ENCODE measurements around the gene CYSLTR2.

Gene CYSLTR2

GRCh38 chr13:48630291-48630690, 23.4 kb upstream of the CYSLTR2 start:
- Histone ChIP-seq H3K27me3 (ENCODE audit: control insufficient read depth, insufficient read depth, low read length) (no peaks in the 10 kb centered on the region), H3K4me1 (no peaks in the 10 kb centered on the region), H3K4me2 (ENCODE audit: low read length) (no peak overlapping the region), H3K4me3 (ENCODE audit: low read depth, low read length) (no peak overlapping the region), H3K9ac (no peak overlapping the region), H3K36me3 (ENCODE audit: control insufficient read depth, insufficient read depth, low read length) (no peaks in the 10 kb centered on the region), H3K9me3 (ENCODE audit: control insufficient read depth, low read length) (no peaks in the 10 kb centered on the region), H2AFZ (no peak overlapping the region), H3K79me2 (no peaks in the 10 kb centered on the region), H3K27ac (no peak overlapping the region)
- no peak for TF ChIP-seq CTCF (IDR thresholded peaks at IDR 0.05)

GRCh38 chr13:48630773-48631172, 23.0 kb upstream of the CYSLTR2 start:
- no peak for TF ChIP-seq CTCF (IDR thresholded peaks at IDR 0.05)
- H3K9ac ChIP-seq, result no peak overlapping the region
- no peaks in the 10 kb centered on the region for H3K4me1 ChIP-seq
- no peaks in the 10 kb centered on the region for H3K79me2 ChIP-seq
- no peak overlapping the region for H3K4me2 ChIP-seq (ENCODE audit: low read length)
- H3K36me3 ChIP-seq (ENCODE audit: control insufficient read depth, insufficient read depth, low read length), result no peaks in the 10 kb centered on the region
- H2AFZ ChIP-seq, result no peak overlapping the region
- H3K9me3 ChIP-seq (ENCODE audit: control insufficient read depth, low read length), result no peaks in the 10 kb centered on the region
- no peaks in the 10 kb centered on the region for H3K27me3 ChIP-seq (ENCODE audit: control insufficient read depth, insufficient read depth, low read length)
- H3K4me3 ChIP-seq (ENCODE audit: low read depth, low read length), result no peak overlapping the region
- H3K27ac ChIP-seq, result no peak overlapping the region

GRCh38 chr13:48631441-48631840, 22.3 kb upstream of the CYSLTR2 start:
- Histone ChIP-seq H3K4me1 (no peaks in the 10 kb centered on the region), H3K36me3 (ENCODE audit: control insufficient read depth, insufficient read depth, low read length) (no peaks in the 10 kb centered on the region), H3K27ac (no peak overlapping the region), H3K27me3 (ENCODE audit: control insufficient read depth, insufficient read depth, low read length) (no peaks in the 10 kb centered on the region), H3K4me2 (ENCODE audit: low read length) (no peak overlapping the region), H3K79me2 (no peaks in the 10 kb centered on the region), H3K9ac (no peak overlapping the region), H3K4me3 (ENCODE audit: low read depth, low read length) (no peak overlapping the region), H3K9me3 (ENCODE audit: control insufficient read depth, low read length) (no peaks in the 10 kb centered on the region), H2AFZ (no peak overlapping the region)
- TF ChIP-seq CTCF (IDR thresholded peaks at IDR 0.05), result no peak

GRCh38 chr13:48633700-48634099, 20.0 kb upstream of the CYSLTR2 start:
- Histone ChIP-seq H3K4me2 (ENCODE audit: low read length) (no peak overlapping the region), H3K9me3 (ENCODE audit: control insufficient read depth, low read length) (no peaks in the 10 kb centered on the region), H2AFZ (no peak overlapping the region), H3K79me2 (no peaks in the 10 kb centered on the region), H3K27ac (no peak overlapping the region), H3K27me3 (ENCODE audit: control insufficient read depth, insufficient read depth, low read length) (no peaks in the 10 kb centered on the region), H3K4me1 (no peaks in the 10 kb centered on the region), H3K9ac (no peak overlapping the region), H3K4me3 (ENCODE audit: low read depth, low read length) (no peak overlapping the region), H3K36me3 (ENCODE audit: control insufficient read depth, insufficient read depth, low read length) (no peaks in the 10 kb centered on the region)
- TF ChIP-seq CTCF (IDR thresholded peaks at IDR 0.05), result no peak

- Histone ChIP-seq H3K4me2 (ENCODE audit: low read length) (no peak overlapping the region), H3K79me2 (no peaks in the 10 kb centered on the region), H3K36me3 (ENCODE audit: control insufficient read depth, insufficient read depth, low read length) (no peaks in the 10 kb centered on the region), H3K4me3 (ENCODE audit: low read depth, low read length) (no peak overlapping the region), H3K27ac (no peak overlapping the region), H3K4me1 (no peaks in the 10 kb centered on the region), H2AFZ (no peak overlapping the region), H3K9me3 (ENCODE audit: control insufficient read depth, low read length) (no peaks in the 10 kb centered on the region), H3K27me3 (ENCODE audit: control insufficient read depth, insufficient read depth, low read length) (no peaks in the 10 kb centered on the region), H3K9ac (no peak overlapping the region)
- TF ChIP-seq CTCF (IDR thresholded peaks at IDR 0.05), result no peak
Observed at GRCh38 chr13:48634636-48635035, 19.1 kb upstream of the CYSLTR2 start.
